ENCODE results near the gene CNR2. TPM values are rescaled to one million over a fixed set of nuclear protein-coding genes. Genes with fewer than 3 reads are reported as not detected.
A peak's percentile ranks its signal among the peaks of the same experiment; 100 is the strongest.

The CNR2 gene
- total RNA-seq, 6 experiments from 2014 or later, result not detected

DNA sequence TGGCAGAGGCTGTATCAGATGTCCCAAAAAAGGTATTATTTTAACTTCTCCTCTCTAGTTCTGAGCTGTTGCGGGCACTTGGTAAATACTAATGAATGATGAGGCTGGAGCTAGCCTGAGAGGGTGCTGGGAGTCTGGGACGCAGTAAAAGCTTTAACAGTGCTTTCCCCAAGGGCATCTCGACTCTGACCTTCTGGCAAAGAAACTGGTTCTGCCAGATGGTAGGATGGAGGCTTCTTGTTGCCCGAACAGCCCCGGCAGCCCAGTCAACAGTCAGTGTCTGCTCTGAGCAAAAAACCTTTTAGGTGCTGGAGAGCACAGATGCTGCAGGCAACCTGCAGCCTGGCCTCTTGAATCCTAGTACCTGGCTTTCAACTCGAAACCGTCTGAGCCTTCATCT, 43.9 kb upstream of the CNR2 start:
- peaks cover 4% of the 10 kb centered on the region; the same call in 1 of the 2 replicates for H3K27me3 Mint-ChIP-seq (ENCODE audit: insufficient read depth)
- no peak for TF ChIP-seq CTCF (IDR thresholded peaks at IDR 0.05)
- H3K9me3 Mint-ChIP-seq, result no peaks in the 10 kb centered on the region
- peaks cover 25% of the 10 kb centered on the region for H3K36me3 Mint-ChIP-seq (ENCODE audit: low read depth)
- H3K4me3 Mint-ChIP-seq, result 0 out of 2 replicates have a peak overlapping the region, but pooled peaks have one; percentile 25
- no peak overlapping the region for H3K27ac Mint-ChIP-seq
- H3K4me1 Mint-ChIP-seq (ENCODE audit: low read depth), result peaks cover 63% of the 10 kb centered on the region
- DNase-seq, result no peak

DNA sequence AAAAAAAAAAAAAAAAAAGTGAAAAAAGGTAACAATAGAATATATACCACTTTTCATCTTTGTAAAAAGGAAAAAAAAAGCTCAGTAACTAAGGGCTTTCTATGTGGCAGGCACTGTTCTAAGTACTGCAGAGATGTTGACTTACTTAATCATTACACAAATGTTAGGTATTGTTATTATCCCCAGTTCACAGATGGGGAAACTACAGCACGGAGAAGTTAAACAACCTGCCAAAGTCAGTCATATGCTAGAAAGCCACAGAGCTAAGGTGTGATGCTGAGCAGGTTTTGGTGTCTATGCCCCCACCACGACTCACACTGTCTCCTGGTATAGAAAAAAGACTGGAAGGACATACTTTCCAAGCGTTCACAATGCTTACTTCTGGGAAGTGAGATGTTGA, 39.9 kb upstream of the CNR2 start:
- Mint-ChIP-seq H3K4me1 (ENCODE audit: low read depth) (peaks cover 59% of the 10 kb centered on the region), H3K4me3 (no peak overlapping the region), H3K9me3 (no peaks in the 10 kb centered on the region), H3K27me3 (ENCODE audit: insufficient read depth) (no peaks in the 10 kb centered on the region; the same call in 1 of the 2 replicates), H3K27ac (no peak overlapping the region), H3K36me3 (ENCODE audit: low read depth) (no peaks in the 10 kb centered on the region)
- no peak for DNase-seq
- TF ChIP-seq CTCF (IDR thresholded peaks at IDR 0.05), result no peak

GRCh38 chr1:23947366-23947765, 34.2 kb upstream of the CNR2 start:
- H3K4me3 Mint-ChIP-seq, result no peak overlapping the region
- peaks cover 22% of the 10 kb centered on the region for H3K9me3 Mint-ChIP-seq
- peaks cover 8% of the 10 kb centered on the region for H3K27me3 Mint-ChIP-seq (ENCODE audit: insufficient read depth)
- peaks cover 16% of the 10 kb centered on the region for H3K36me3 Mint-ChIP-seq (ENCODE audit: low read depth)
- H3K4me1 Mint-ChIP-seq (ENCODE audit: low read depth), result peaks cover 19% of the 10 kb centered on the region
- DNase-seq, result no peak
- no peak overlapping the region for H3K27ac Mint-ChIP-seq
- no peak for TF ChIP-seq CTCF (IDR thresholded peaks at IDR 0.05)

DNA sequence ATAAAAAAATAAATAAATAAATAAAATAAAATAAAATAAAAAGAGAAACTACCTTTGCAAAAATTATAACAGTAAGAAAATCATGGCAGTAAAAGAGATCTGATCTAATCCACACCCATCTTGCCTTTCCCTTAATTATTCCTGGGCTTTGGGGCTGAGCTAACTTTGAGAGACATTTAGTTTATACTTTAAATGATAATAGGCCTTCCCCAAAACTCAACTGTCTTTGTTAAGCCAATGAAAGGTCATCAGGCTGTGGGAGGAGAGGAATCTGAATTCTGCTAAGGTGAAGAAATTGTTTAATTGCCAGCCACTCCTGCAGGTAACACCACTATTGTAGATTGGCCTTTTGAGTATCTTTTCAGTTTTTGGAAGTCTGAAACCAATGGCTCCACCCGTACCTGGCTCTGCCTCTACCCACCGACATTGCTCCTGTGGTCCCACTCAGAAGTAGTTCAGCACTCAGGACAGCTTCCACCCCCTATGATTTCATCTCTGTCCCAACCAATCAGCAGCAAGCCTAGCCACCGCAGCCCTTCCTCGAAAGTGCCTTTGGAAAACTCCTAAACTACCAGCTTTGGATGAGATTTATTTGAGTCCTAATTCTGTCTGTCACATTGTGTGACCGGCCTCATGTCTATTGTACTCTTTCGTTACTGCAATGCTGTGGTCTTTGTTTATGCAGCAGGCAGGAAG, 23.5 kb upstream of the CNR2 start:
- Mint-ChIP-seq H3K4me3 (no peak overlapping the region), H3K27ac (no peak overlapping the region), H3K36me3 (ENCODE audit: low read depth) (no peaks in the 10 kb centered on the region), H3K4me1 (ENCODE audit: low read depth) (peaks cover 2% of the 10 kb centered on the region), H3K27me3 (ENCODE audit: insufficient read depth) (peaks cover 21% of the 10 kb centered on the region), H3K9me3 (no peaks in the 10 kb centered on the region)
- no peak for TF ChIP-seq CTCF (IDR thresholded peaks at IDR 0.05)
- DNase-seq, result peak; percentile 42

DNA sequence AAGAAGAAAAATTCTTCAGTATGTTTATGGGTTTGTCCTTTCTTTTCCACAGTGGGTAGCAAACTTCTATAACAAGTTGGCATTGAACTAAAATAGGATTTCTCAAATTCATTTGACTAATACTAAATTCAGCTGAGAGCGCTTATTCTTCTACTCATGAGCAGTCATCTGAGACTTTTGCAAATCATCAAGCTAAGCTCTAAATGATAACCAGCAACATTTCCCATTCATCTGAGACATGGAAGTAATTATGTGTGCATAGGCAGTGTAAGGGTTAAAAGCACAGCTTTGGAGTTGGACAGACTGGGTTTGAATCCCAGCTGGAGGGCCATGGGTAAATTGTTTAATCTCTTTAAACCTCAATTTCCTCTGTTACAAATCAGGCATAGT, 18.3 kb upstream of the CNR2 start:
- TF ChIP-seq CTCF (IDR thresholded peaks at IDR 0.05), result no peak
- no peaks in the 10 kb centered on the region for H3K36me3 Mint-ChIP-seq (ENCODE audit: low read depth)
- DNase-seq, result no peak
- H3K9me3 Mint-ChIP-seq, result no peaks in the 10 kb centered on the region
- peak overlapping the region; percentile 87 for H3K27ac Mint-ChIP-seq
- peaks cover 3% of the 10 kb centered on the region for H3K27me3 Mint-ChIP-seq (ENCODE audit: insufficient read depth)
- peaks cover 16% of the 10 kb centered on the region for H3K4me1 Mint-ChIP-seq (ENCODE audit: low read depth)
- peak overlapping the region; percentile 84 for H3K4me3 Mint-ChIP-seq
